ENCODE data around the gene VAMP5. TPM values are rescaled to one million over a fixed set of nuclear protein-coding genes. Genes with fewer than 3 reads are reported as not detected.

The VAMP5 gene
- total RNA-seq, 8 experiments from 2014 or later = 0.27 to 50.2 (median 4.1) TPM; not detected in 1

Other genes with a start within 250 kb of the VAMP5 start
- gene RETSAT, start 229.9 kb upstream of the VAMP5 start, total RNA-seq = 10 to 100 TPM in 7 of 8 experiments, 1 to 10 TPM in 1; 8.2 to 61.9 (median 19.1) TPM
- 10 to 100 TPM; 15.4 to 21.1 (median 18.1) TPM for gene ELMOD3, start 229.7 kb upstream of the VAMP5 start, total RNA-seq
- 10 to 100 TPM in 2 of 8 experiments, 1 to 10 TPM in 6; 3.7 to 54.7 (median 6.9) TPM for gene CAPG, start 174.1 kb upstream of the VAMP5 start, total RNA-seq
- 1 to 10 TPM in 2 of 8 experiments, under 1 TPM in 6; 0.38 to 2.4 (median 0.67) TPM for gene SH2D6, start 165.7 kb upstream of the VAMP5 start, total RNA-seq
- 100 to 1,000 TPM in 7 of 8 experiments, 10 to 100 TPM in 1; 64.8 to 340 (median 147) TPM for gene MAT2A, start 45.3 kb upstream of the VAMP5 start, total RNA-seq
- 10 to 100 TPM; 16.1 to 40.2 (median 26.6) TPM for gene GGCX, start 22.9 kb upstream of the VAMP5 start, total RNA-seq
- gene VAMP8, start 6.8 kb upstream of the VAMP5 start, total RNA-seq = 10 to 100 TPM in 2 of 8 experiments, 1 to 10 TPM in 4, under 1 TPM in 2; 0.50 to 14.7 (median 2.0) TPM
- gene RNF181, start 11.3 kb downstream of the VAMP5 start, total RNA-seq = 100 to 1,000 TPM; 104 to 237 (median 191) TPM
- 10 to 100 TPM in 4 of 8 experiments, 1 to 10 TPM in 4; 3.6 to 19.8 (median 8.3) TPM for gene TMEM150A, start 18.3 kb downstream of the VAMP5 start, total RNA-seq
- 10 to 100 TPM; 20.1 to 44.2 (median 27.8) TPM for gene C2orf68, start 27.6 kb downstream of the VAMP5 start, total RNA-seq
- 10 to 100 TPM; 25.8 to 61.3 (median 38.9) TPM for gene USP39, start 31.8 kb downstream of the VAMP5 start, total RNA-seq
- under 1 TPM; 0.16 to 0.77 (median 0.30) TPM for gene SFTPB, start 83.8 kb downstream of the VAMP5 start, total RNA-seq
- gene GNLY, start 109.9 kb downstream of the VAMP5 start, total RNA-seq = under 1 TPM in 6 of 8 experiments, not detected in 2; 0.11 to 0.46 (median 0.29) TPM
- gene ATOH8, start 169.6 kb downstream of the VAMP5 start, total RNA-seq = 1 to 10 TPM in 7 of 8 experiments, under 1 TPM in 1; 0.71 to 8.6 (median 1.8) TPM

Measured in motor neuron (in vitro differentiated cells).